IPS-18a (cell line): ENCODE data around the gene COL18A1.

Experiments
- H3K27ac ChIP-seq: one replicate; pipeline ENCODE4 v1.5.1; 2013; ENCODE audit warnings: low read length
- H3K27me3 ChIP-seq: one replicate; pipeline ENCODE4 v1.6.1; 2013; ENCODE audit warnings: mild to moderate bottlenecking, low read length; ENCODE audit not compliant: control insufficient read depth, insufficient read depth
- H3K36me3 ChIP-seq: one replicate; pipeline ENCODE4 v1.6.1; 2013; ENCODE audit warnings: low read depth, low read length; ENCODE audit not compliant: control insufficient read depth
- H3K4me1 ChIP-seq: one replicate; pipeline ENCODE4 v1.6.1; 2013; ENCODE audit warnings: low read depth, low read length; ENCODE audit not compliant: control insufficient read depth
- H3K4me3 ChIP-seq: one replicate; pipeline ENCODE4 v1.5.1; 2013; ENCODE audit warnings: low read length
- H3K9ac ChIP-seq: one replicate; pipeline ENCODE4 v1.6.1; 2013; ENCODE audit warnings: mild to moderate bottlenecking, low read length, moderate library complexity
- H3K9me3 ChIP-seq: one replicate; pipeline ENCODE4 v1.6.1; 2013; ENCODE audit warnings: low read depth, low read length; ENCODE audit not compliant: control insufficient read depth

The COL18A1 gene

DNA sequence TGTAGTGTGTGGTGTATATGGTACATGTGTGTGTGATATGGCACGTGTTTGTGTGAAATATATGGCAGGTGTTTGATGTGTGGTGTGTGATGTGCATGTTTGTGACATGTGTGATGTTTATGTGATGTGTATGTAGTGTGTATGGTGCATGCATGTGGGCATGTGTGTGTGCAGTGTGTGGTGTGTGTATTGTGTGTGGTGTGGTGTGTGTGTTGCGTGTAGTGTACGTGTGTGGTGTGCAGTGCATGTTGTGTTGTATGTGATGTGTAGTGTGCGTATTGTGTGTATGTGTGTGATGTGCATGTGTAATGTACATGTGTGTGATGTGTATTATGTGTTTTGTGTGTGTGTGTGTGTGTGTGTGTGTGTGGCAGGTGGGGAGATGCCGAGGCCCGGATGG lies 71.6 kb downstream of the COL18A1 start:
- peaks cover 1% of the 10 kb centered on the region for H3K4me1 ChIP-seq
- no peak overlapping the region for H3K27ac ChIP-seq
- H3K27me3 ChIP-seq: no peaks in the 10 kb centered on the region
- H3K36me3 ChIP-seq: peaks cover 39% of the 10 kb centered on the region
- no peak overlapping the region for H3K9ac ChIP-seq
- no peaks in the 10 kb centered on the region for H3K9me3 ChIP-seq
- H3K4me3 ChIP-seq: no peak overlapping the region

DNA sequence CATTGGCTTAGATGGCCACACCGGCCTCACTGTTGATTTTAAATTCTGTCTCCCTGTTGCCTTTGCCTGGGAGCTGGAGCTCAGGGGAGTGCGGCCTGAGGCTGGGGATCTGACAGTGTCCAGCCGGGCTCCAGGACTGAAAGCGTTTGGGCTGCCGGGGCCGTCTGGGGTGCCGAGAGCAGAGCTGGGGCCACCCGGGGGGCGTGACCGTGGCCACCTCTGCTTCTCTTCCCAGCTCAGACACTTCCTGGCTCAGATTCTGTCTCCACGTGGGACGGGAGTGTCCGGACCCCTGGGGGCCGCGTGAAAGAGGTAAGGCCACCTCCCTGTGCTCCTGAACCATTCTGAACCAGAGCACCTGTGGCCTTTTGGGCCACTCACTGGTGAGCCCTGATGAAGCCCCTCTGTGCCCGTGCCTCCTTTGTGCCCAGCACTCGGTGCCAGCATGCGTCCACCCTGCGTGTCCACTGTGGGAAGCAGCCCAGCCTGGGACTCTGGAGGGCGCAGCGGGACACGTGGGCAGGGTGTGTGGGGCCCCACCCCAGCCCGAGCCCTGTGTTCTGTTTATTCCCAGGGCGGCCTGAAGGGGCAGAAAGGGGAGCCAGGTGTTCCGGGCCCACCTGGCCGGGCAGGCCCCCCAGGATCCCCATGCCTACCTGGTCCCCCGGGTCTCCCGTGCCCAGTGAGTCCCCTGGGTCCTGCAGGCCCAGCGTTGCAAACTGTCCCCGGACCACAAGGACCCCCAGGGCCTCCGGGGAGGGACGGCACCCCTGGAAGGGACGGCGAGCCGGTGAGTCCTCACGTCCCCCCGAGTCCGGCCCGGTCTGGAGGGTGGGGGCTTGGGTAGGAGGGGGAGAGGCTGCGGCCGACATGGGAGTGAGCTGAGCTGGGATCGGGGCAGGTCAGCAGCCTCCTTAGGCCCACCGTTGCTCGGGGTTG lies 72.5 kb downstream of the COL18A1 start:
- no peak overlapping the region for H3K9ac ChIP-seq
- peaks cover 48% of the 10 kb centered on the region for H3K36me3 ChIP-seq
- H3K27me3 ChIP-seq: no peaks in the 10 kb centered on the region
- no peaks in the 10 kb centered on the region for H3K9me3 ChIP-seq
- no peaks in the 10 kb centered on the region for H3K4me1 ChIP-seq
- no peak overlapping the region for H3K27ac ChIP-seq
- no peak overlapping the region for H3K4me3 ChIP-seq

DNA sequence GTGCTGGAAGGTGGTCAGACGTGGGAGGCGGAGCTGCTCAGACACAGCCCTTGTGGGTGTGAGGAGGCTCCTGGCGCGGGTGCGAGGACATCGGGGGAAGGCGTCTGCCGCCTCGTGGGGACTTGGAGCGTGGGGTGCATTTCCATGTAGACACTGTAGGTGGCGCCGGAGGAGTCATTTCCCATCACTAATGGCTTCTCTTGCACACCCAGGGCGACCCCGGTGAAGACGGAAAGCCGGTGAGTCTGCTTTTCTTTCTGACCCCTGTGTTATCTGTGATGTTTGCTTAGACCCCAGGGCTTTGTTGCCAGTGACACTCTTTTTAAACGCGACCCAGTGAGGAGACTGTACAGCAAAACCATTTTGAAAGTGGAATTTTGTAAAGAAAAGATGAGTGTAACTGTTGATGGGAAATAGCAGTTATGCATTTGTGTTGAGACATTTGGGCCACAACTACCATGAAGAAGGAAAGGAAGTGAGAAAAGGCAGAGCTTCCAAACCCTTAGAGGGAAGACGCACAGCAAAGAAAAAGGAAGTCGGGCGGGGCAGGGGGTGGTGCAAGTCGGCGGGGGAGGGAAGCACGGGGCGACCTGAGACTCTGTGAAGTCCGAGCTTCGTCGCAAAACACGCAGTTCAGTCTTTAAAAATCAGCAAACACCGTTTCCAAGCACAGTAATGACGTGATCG lies 73.3 kb downstream of the COL18A1 start:
- no peaks in the 10 kb centered on the region for H3K4me1 ChIP-seq
- H3K36me3 ChIP-seq: peaks cover 50% of the 10 kb centered on the region
- H3K4me3 ChIP-seq: no peak overlapping the region

DNA sequence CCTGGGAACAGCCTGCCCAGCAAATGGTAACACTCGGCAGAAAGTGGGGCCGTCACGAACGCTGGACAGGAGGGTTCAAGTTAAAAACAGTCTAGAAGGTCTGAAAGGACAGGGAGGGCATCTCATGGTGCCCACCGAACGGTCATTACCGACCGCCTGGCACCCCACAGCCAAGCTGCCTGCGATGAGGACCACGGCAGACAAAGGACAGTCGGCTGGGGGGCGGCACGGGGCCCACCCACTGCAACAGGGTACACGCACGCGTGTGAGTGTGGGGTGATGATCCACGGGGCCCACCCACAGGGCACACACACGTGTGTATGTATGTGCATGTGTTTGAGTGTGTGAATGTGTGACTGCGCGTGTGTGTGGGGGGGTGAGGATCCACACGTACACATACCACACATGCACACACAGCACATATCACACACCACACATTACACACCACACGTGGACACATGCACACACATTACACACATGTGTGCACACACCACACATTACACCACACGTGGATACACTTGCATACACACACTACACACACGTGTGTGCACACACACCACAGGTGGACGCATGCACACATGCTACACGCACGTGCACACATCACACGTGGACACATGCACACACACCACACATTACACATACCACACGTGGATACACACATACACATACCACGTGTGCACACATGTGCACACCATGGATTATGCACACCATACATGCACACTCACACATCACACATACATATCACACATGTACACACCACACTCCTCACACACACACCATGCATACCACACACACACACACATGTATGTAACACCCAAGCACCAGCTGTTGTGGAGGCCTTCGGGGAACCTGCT lies 74.1 kb downstream of the COL18A1 start:
- Histone ChIP-seq H3K4me3 (no peak overlapping the region), H3K9ac (no peak overlapping the region), H3K27ac (no peak overlapping the region), H3K4me1 (no peaks in the 10 kb centered on the region), H3K27me3 (no peaks in the 10 kb centered on the region), H3K36me3 (peaks cover 55% of the 10 kb centered on the region), H3K9me3 (no peaks in the 10 kb centered on the region)

More for the DNA sequence above, 73.3 kb downstream of the COL18A1 start:
- Histone ChIP-seq H3K27me3 (no peaks in the 10 kb centered on the region), H3K9me3 (no peaks in the 10 kb centered on the region), H3K27ac (no peak overlapping the region), H3K9ac (no peak overlapping the region)

DNA sequence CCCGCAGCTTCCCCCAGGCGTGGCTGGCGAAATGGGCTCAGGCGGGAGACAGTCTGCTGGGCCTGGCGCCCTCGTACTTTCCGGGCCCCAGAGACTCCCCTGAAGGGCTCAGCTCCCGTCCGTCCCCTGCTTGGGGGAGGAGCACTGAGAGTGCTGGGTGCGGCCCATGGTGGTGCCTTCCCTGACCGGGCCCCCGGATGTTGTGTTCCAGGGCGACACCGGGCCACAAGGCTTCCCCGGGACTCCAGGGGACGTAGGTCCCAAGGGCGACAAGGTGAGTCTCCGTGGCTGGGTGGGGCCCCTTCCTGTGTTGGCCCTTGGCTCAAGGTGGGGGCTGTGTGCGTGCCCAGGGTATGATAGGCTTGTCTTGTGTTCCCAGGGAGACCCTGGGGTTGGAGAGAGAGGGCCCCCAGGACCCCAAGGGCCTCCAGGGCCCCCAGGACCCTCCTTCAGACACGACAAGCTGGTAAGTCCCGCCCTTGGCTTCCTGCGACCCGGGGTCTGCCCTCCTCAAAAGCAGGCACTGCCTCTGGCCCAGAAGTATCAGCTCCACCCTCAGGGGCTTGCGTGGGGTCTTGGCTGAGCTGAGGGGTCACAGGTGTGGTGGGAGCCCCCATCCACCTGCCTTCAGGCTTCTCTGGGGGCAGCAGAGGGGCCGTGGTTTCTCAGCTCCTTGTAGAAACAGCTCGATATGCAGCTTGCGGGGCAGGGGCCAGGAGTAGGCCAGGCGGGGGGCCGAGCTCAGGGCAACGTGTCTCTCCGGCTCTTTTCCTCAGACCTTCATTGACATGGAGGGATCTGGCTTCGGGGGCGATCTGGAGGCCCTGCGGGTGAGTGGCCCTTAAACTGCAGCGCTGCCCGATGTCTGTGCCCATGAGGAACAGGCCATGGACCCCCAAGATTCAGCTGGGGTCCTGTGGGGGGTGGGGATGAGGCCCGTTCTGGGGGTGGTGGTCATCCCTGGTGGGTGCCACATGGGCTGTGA lies 75.0 kb downstream of the COL18A1 start:
- H3K4me3 ChIP-seq: no peak overlapping the region
- no peaks in the 10 kb centered on the region for H3K9me3 ChIP-seq
- no peaks in the 10 kb centered on the region for H3K4me1 ChIP-seq
- H3K9ac ChIP-seq: no peak overlapping the region
- H3K36me3 ChIP-seq: peaks cover 54% of the 10 kb centered on the region
- H3K27me3 ChIP-seq: no peaks in the 10 kb centered on the region
- no peak overlapping the region for H3K27ac ChIP-seq

DNA sequence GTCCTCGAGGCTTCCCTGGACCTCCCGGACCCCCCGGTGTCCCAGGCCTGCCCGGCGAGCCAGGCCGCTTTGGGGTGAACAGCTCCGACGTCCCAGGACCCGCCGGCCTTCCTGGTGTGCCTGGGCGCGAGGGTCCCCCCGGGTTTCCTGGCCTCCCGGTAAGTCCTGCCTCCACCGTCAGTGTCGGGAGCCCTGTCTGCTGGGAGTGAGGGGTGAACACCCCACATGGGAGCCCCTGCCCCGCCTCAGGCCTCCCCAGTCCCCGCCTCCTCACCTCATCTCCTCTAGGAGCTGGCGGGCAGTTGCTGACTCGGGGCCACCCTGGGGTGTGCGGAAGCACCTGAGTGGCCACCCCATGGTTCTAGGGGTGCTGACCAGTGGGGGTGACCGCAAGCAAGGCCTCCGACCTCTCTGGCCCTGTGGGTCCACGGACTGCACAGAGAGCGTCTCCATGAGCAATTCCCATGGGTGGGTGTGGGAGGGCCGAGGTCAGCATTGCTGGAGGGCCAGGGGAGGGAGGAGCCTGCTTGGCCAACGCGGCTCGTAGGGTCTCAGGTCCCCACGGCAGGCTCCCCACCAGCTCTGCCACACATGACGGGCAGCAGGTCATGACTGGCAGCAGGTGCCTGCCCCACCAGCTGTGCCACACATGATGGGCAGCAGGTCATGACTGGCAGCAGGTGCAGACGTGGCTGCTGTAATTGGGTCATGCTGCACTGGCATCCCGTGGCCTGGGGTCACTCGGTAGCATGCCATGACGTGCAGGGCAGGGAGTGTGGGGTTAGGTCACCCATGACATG lies 75.9 kb downstream of the COL18A1 start:
- Histone ChIP-seq H3K4me3 (no peak overlapping the region), H3K36me3 (peaks cover 52% of the 10 kb centered on the region), H3K9me3 (no peaks in the 10 kb centered on the region), H3K4me1 (no peaks in the 10 kb centered on the region), H3K27me3 (no peaks in the 10 kb centered on the region), H3K9ac (no peak overlapping the region), H3K27ac (no peak overlapping the region)

DNA sequence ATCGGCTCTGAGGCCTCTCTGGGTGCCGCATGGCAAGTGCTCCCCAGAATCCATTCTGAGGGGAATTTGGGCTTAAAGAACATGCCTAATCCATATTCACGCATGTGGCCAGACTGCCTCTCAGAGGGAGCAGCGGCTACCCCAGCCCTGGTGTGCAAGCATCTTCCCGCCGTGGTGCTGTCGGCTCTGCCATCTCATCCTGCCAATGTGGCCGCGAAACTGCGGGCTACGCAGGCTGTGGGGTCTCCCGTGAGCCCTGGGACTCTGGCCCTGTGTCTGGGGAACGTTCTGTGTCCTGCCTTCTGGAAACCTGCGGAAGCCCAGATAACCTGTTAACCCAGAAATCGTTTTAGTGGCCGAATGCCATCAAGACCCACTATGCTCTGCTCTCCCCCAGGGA lies 76.6 kb downstream of the COL18A1 start:
- Histone ChIP-seq H3K27me3 (no peaks in the 10 kb centered on the region), H3K36me3 (peaks cover 48% of the 10 kb centered on the region), H3K9ac (no peak overlapping the region)

DNA sequence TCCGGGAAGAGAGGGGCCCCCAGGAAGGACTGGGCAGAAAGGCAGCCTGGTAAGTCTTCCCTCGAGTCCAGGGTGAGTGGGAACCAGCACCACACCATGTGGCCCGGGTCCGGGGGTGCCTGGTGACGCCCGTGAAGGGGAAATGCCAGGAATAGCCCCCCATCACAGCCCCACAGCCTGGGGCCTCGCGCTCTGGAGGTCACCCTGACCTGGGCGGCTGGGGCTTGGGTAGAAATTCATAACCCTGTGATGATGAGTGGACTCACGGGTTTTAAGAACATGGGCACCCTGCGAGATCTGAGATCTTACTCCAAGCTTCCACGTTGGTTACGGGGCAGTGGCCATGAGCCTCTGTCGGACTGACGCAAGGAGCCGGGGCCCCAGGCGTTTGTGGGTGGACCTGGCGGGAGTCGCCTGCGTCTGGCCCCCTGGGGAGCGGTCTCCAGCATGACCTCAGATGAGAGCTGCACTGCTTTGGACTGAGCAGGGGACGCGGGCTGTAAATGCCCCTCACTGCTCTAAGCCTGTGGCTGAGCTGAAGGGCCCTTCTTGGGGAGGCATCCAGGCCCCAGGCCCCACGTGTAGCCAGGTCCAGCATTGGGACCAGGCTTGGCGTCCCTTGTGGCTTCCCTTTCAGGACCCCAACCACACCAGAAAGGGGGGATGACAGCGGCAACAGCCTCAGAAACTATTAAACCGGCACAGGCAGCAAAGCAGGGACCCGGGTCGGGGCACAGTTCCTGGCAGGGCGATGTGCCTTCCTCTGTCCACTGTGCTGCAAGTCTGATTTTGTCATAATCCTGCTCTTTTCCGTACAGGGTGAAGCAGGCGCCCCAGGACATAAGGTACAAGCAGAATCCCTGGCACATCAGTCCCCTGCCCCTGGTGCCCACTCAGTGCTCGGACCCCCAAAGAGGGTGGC lies 77.3 kb downstream of the COL18A1 start:
- Histone ChIP-seq H3K4me3 (no peak overlapping the region), H3K27me3 (no peaks in the 10 kb centered on the region), H3K27ac (no peak overlapping the region), H3K9ac (no peak overlapping the region), H3K4me1 (no peaks in the 10 kb centered on the region), H3K9me3 (no peaks in the 10 kb centered on the region), H3K36me3 (peaks cover 42% of the 10 kb centered on the region)

More for the DNA sequence above, 76.6 kb downstream of the COL18A1 start:
- Histone ChIP-seq H3K9me3 (no peaks in the 10 kb centered on the region), H3K27ac (no peak overlapping the region), H3K4me1 (no peaks in the 10 kb centered on the region), H3K4me3 (no peak overlapping the region)

DNA sequence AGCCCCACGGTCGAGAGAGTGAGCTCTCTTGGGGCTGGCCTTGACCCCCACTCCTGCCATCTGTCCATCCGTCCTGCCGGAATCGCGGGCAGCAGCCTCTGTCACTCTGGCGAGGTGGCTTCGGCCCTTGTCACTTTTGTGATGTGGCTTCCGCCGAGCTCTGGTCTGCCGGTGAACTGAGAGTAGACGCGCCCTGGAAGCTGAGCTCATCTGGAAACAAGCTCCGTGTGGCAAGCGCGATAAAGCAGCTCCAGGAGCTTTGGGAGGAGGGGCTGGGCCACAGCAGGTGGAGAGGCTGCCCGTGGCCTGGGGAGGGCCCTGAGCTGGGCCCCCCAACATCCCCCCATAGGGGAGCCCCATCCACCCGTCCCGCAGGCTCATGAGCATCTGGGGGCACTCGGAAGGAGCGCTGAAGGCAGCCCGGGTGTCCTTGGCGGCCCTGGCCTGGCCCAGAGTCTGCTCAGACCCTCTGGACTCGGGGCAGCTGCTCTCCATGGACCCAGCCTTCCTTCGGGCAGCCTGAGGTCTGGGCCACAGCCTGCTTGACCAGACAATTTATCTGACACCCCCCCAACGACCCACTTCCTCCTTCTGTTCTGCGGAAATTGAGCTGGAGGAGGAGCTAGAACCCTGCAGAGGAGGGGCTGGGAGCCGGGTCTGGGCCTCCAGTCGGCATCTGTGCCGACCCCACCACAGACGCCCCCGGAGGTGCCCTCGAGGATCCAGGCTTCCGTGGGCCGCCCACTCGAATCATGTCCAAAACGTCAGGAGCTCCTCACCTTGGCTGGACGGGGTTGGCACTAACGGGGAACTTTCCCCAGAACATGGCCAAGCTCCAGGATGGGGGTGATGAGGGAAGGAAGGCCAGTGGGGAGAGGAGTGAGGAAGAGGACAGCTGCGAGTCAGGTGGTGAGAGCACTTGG lies 78.2 kb downstream of the COL18A1 start:
- Histone ChIP-seq H3K27me3 (no peaks in the 10 kb centered on the region), H3K4me1 (peaks cover 4% of the 10 kb centered on the region), H3K36me3 (peaks cover 42% of the 10 kb centered on the region), H3K4me3 (no peak overlapping the region), H3K27ac (no peak overlapping the region), H3K9me3 (no peaks in the 10 kb centered on the region), H3K9ac (no peak overlapping the region)
